PC-9 (cell line): Measurements from ENCODE around the gene DLG2. TPM values are rescaled to one million over a fixed set of nuclear protein-coding genes. Genes with fewer than 3 reads are reported as not detected.
A peak's percentile ranks its signal among the peaks of the same experiment; 100 is the strongest.

Source experiments
- BruUV-seq: library from RNA; stranded (reverse); fragments of 400-500 nt; replicated peaks from 2 replicates; lab custom pipeline; 2021; lab: Mats Ljungman, UMichigan
- CTCF ChIA-PET: fragments of 300-600 bp; sonication (Branson Sonifier 250); formaldehyde crosslinking; loops from one replicate; lab custom pipeline; 2022; ENCODE audit warnings: antibody characterized with exemption; lab: Charles Lee
- POLR2A ChIA-PET: fragments of 300-600 bp; sonication (Branson Sonifier 250); formaldehyde crosslinking; loops from one replicate; lab custom pipeline; 2022; ENCODE audit warnings: antibody characterized with exemption; ENCODE audit not compliant: unreplicated experiment; lab: Charles Lee
- DNase-seq, 2 experiments: peaks; one replicate each; pipeline versions ENCODE4 v3.0.0 to v3.0.0-alpha.2; 2015 to 2022; ENCODE audit warnings: mixed read lengths in 1 of 2
- H2AFZ ChIP-seq: fragments of 200-600 bp; sonication (generic); 2 replicates; pipeline ENCODE4 v1.8.1; 2017; ENCODE audit warnings: antibody characterized with exemption
- H3F3A ChIP-seq: fragments of 200-600 bp; sonication (generic); 2 replicates; pipeline ENCODE4 v1.8.1; 2017; ENCODE audit warnings: antibody characterized with exemption, mild to moderate bottlenecking, low read depth; ENCODE audit not compliant: insufficient read depth
- H3K27ac ChIP-seq: fragments of 200-600 bp; sonication (generic); 2 replicates; pipeline ENCODE4 v1.6.1; 2016; ENCODE audit warnings: mixed run types
- H3K27me3 ChIP-seq: fragments of 200-600 bp; sonication (generic); 2 replicates; pipeline ENCODE4 v1.6.1; 2016; ENCODE audit warnings: low read depth, mixed run types; ENCODE audit not compliant: insufficient read depth
- H3K36me3 ChIP-seq: fragments of 200-600 bp; sonication (generic); 2 replicates; pipeline ENCODE4 v1.6.1; 2016; ENCODE audit warnings: low read depth, mixed run types
- H3K4me1 ChIP-seq: fragments of 200-600 bp; sonication (generic); replicated peaks from 2 replicates; pipeline ENCODE4 v1.6.1; 2016; ENCODE audit warnings: mixed run types; ENCODE audit not compliant: insufficient read depth
- H3K4me2 ChIP-seq: fragments of 200-600 bp; sonication (generic); 2 replicates; pipeline ENCODE4 v1.6.1; 2017; ENCODE audit warnings: mixed run types
- H3K4me3 ChIP-seq: fragments of 200-600 bp; sonication (generic); 2 replicates; pipeline ENCODE4 v1.6.1; 2016; ENCODE audit warnings: mixed run types
- H3K79me2 ChIP-seq: fragments of 200-600 bp; sonication (generic); 2 replicates; pipeline ENCODE4 v1.6.1; 2017; ENCODE audit warnings: low read depth, mixed run types
- H3K9me2 ChIP-seq: fragments of 200-600 bp; sonication (generic); 2 replicates; pipeline ENCODE4 v1.8.1; 2017; ENCODE audit warnings: mild to moderate bottlenecking; ENCODE audit not compliant: insufficient read depth
- H3K9me3 ChIP-seq: fragments of 200-600 bp; sonication (generic); 2 replicates; pipeline ENCODE4 v1.8.1; 2016; ENCODE audit warnings: low read depth; ENCODE audit not compliant: insufficient read depth
- H4K20me1 ChIP-seq: fragments of 200-600 bp; sonication (generic); 2 replicates; pipeline ENCODE4 v1.8.1; 2017; ENCODE audit not compliant: insufficient read depth
- CTCF ChIP-seq: fragments of 200-600 bp; sonication (generic); conservative IDR thresholded peaks from 2 replicates; pipeline ENCODE4 v1.6.1; 2017; ENCODE audit warnings: mixed run types, antibody characterized with exemption, mild to moderate bottlenecking, moderate library complexity
- EZH2 ChIP-seq: fragments of 200-600 bp; sonication (generic); IDR thresholded peaks from 2 replicates; pipeline ENCODE4 v1.8.0; 2017; ENCODE audit warnings: antibody characterized with exemption, low read depth
- intact Hi-C: fragments of 100-400 bp; cut with micrococcal nuclease; formaldehyde crosslinking; loops from one replicate; pipeline ENCODE4 v1.10.0; 2022; ENCODE audit not compliant: unreplicated experiment
- total RNA-seq: library from RNA; stranded (reverse); gene quantifications from 2 replicates; pipeline ENCODE4 v1.2.3, GENCODE V29; 2021

Gene DLG2
- total RNA-seq, 1 experiment from 2014 or later: 6.4 TPM

GRCh38 chr11:85182441-85183387, 444.4 kb downstream of the DLG2 start:
- Histone ChIP-seq H4K20me1 (no peaks in the 10 kb centered on the region), H3K27ac (no peak overlapping the region), H3K9me3 (no peaks in the 10 kb centered on the region), H3K4me3 (no peak overlapping the region), H3K36me3 (no peaks in the 10 kb centered on the region), H3K79me2 (no peaks in the 10 kb centered on the region), H3K4me1 (no peaks in the 10 kb centered on the region), H3K9me2 (0 out of 2 replicates have a peak, but pooled peaks cover under 1% of the 10 kb centered on the region), H3F3A (no peaks in the 10 kb centered on the region), H3K27me3 (no peaks in the 10 kb centered on the region), H3K4me2 (no peak overlapping the region), H2AFZ (peak overlapping the region; percentile 23; the same call in 1 of the 2 replicates)
- no TSS peak for BruUV-seq
- no peak for TF ChIP-seq EZH2
- peak; percentile 47 for TF ChIP-seq CTCF
- ChIA-PET POLR2A (no interaction called here), CTCF (no interaction called here)
- intact Hi-C loops: no loop called here
- DNase-seq: peak in 1 of 2 experiments; percentile 5

GRCh38 chr11:85180528-85180927, 446.6 kb downstream of the DLG2 start:
- Histone ChIP-seq H2AFZ (peak overlapping the region; percentile 6; the same call in 1 of the 2 replicates), H3K4me3 (no peak overlapping the region), H3K27ac (no peak overlapping the region), H3K9me2 (0 out of 2 replicates have a peak, but pooled peaks cover 3% of the 10 kb centered on the region), H3K27me3 (no peaks in the 10 kb centered on the region), H3K36me3 (no peaks in the 10 kb centered on the region), H3K4me2 (no peak overlapping the region), H3K4me1 (no peaks in the 10 kb centered on the region), H4K20me1 (no peaks in the 10 kb centered on the region), H3F3A (no peaks in the 10 kb centered on the region), H3K9me3 (no peaks in the 10 kb centered on the region), H3K79me2 (no peaks in the 10 kb centered on the region)
- TF ChIP-seq EZH2: no peak
- TF ChIP-seq CTCF: no peak
- intact Hi-C loops: no loop called here
- POLR2A ChIA-PET: no interaction called here
- CTCF ChIA-PET: no interaction called here
- no peak for DNase-seq
- BruUV-seq: no TSS peak

GRCh38 chr11:85171648-85172257, 455.4 kb downstream of the DLG2 start:
- H3K4me3 ChIP-seq: no peak overlapping the region
- H2AFZ ChIP-seq: no peak overlapping the region
- no peaks in the 10 kb centered on the region for H3K79me2 ChIP-seq
- H3K4me1 ChIP-seq: peaks cover 53% of the 10 kb centered on the region
- H3K27me3 ChIP-seq: no peaks in the 10 kb centered on the region
- H4K20me1 ChIP-seq: no peaks in the 10 kb centered on the region
- peak in 1 of 2 experiments; percentile 19 for DNase-seq
- no peaks in the 10 kb centered on the region for H3K36me3 ChIP-seq
- no peak for TF ChIP-seq EZH2
- TF ChIP-seq CTCF: no peak
- POLR2A ChIA-PET: no interaction called here
- H3K27ac ChIP-seq: peak overlapping the region; percentile 97
- peaks cover 26% of the 10 kb centered on the region for H3F3A ChIP-seq
- no peaks in the 10 kb centered on the region; the same call in 1 of the 2 replicates for H3K9me3 ChIP-seq
- peak overlapping the region; percentile 69; the same call in 1 of the 2 replicates for H3K4me2 ChIP-seq
- H3K9me2 ChIP-seq: peaks cover 3% of the 10 kb centered on the region; the same call in 1 of the 2 replicates
- BruUV-seq: no TSS peak
- CTCF ChIA-PET: no interaction called here
- intact Hi-C loops: loop anchor here (2.0 to 5.0 kb wide), 4 partner anchors 49 to 369 kb away; no protein-coding TSS in a partner anchor
